ENCODE measurements around the gene PAK2.

DNA sequence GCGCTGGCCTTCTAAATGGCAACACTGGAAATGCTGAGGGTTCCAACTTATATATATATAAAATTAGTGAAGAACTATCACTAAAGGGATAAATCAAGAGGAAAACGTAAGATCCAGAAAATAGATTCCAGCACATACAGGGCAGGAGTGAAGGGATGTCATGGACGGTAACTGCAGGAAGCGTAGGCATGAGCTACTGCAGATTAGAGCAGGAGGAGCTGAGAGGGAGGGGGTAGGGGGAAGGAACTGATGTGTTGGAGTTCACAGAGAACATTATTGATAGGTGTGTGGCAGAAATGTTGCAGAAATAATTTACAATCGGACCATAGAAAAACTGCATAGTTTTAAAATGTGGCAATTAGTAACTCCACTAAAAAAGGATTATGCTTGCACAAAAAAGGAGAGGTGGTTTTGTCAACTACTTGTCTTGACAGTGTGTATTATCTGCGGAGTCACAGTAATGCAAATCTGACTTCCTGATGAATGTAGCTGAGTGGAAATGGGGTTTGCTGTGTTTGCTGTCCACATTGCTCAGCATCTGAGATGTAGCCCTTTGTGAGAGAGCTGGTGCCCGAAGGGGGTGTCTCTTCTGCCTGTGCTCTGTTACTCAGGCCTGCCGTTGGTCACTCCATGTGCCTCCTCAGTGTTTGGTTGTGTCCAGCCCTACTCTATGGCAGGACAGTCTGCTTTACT is 61.2 kb downstream of the PAK2 start:
- TF ChIP-seq SAFB (IDR thresholded peaks at IDR 0.05; ENCODE audit: borderline replicate concordance, low read depth, low read length), result no peak
- no peak for TF ChIP-seq JUN (IDR thresholded peaks at IDR 0.05; ENCODE audit: borderline replicate concordance, low read depth, low read length)
- no peak for TF ChIP-seq JUN (CRISPR knock-in tag; IDR thresholded peaks at IDR 0.05; ENCODE audit: borderline replicate concordance)
- no peak for TF ChIP-seq BACH1 (tag; IDR thresholded peaks at IDR 0.05)
- TF ChIP-seq CXXC5 (CRISPR knock-in tag; IDR thresholded peaks at IDR 0.05), result no peak
- TF ChIP-seq TSC22D4 (tag; IDR thresholded peaks at IDR 0.05), result no peak
- no peak for TF ChIP-seq CEBPB (tag; IDR thresholded peaks at IDR 0.05)
- no peak for TF ChIP-seq CTCF (IDR thresholded peaks at IDR 0.05 in 2 of 3, conservative IDR thresholded peaks at IDR 0.05 in 1 of 3; ENCODE audit: insufficient read depth in 2 of 3, low read depth in 1 of 3, low read length in 3 of 3)
- TF ChIP-seq, protein P1, sequence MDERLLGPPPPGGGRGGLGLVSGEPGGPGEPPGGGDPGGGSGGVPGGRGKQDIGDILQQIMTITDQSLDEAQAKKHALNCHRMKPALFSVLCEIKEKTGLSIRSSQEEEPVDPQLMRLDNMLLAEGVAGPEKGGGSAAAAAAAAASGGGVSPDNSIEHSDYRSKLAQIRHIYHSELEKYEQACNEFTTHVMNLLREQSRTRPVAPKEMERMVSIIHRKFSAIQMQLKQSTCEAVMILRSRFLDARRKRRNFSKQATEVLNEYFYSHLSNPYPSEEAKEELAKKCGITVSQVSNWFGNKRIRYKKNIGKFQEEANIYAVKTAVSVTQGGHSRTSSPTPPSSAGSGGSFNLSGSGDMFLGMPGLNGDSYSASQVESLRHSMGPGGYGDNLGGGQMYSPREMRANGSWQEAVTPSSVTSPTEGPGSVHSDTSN (CRISPR knock-in tag; IDR thresholded peaks at IDR 0.05; ENCODE audit: low read depth), result no peak
- TF ChIP-seq, protein P1 (tag; conservative IDR thresholded peaks at IDR 0.05; ENCODE audit: low read depth), result no peak; the same call in 1 of the 2 replicates
